HG03060 (cell line): ENCODE measurements around the gene MYCBP.
"Not testable (repeated sequence)": the region's sequence is repeated elsewhere in the genome, so short reads cannot be mapped to it uniquely, and the experiment has no call there.

ENCODE experiments used
- ATAC-seq: cut with Tn5 transposase; IDR thresholded peaks from one replicate; pipeline ENCODE4 v1.9.1; 2021; ENCODE audit warnings: low read depth, moderate number of reproducible peaks; ENCODE audit not compliant: unreplicated experiment

Gene MYCBP

GRCh38 chr1:38870996-38871395 lies 2.2 kb downstream of the MYCBP start:
- ATAC-seq, result no peak

DNA sequence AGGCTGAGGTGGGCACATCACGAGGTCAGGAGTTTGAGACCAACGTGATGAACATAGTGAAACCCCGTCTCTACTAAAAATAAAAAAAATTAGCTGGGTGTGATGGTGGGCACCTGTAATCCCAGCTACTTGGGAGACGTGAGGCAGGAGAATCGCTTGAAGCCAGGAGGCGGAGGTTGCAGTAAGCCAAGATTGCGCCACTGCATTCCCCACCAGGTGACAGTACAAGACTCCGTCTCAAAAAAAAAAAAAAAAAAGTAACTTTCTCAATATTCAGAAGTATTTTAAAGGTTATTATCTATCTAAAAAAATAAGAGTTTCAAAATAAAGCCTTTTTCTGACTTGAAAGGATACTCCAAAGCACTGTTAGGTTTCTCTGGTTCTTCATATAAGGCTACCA lies 5.9 kb downstream of the MYCBP start:
- no peak for ATAC-seq

DNA sequence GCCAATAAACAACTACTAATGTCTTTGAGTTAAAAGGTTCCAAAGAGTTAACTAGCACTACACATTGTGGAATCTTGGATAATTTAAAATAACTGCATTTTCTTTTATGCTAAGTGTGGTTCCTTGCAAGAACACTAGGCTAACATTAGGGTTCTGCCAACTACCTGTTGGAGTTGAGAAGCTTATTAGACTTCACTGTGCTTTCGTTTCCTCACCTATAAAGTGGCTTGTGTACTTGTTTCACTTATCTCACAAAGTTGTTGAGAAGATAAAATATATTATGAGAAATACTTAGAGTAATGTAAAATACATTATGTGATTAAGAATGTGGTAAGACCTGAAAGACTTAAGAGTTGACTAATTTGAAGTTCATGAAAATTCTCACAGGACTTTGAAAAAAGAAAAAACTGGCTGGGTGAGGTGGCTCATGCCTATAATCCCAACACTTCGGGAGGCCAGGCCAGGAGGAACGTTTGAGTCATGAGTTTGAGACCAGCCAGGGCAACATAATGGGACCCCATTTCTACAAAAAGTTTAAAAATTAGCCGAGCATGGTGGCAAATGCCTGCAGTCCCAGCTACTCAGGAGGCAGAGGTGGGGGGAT lies 7.9 kb downstream of the MYCBP start:
- no peak for ATAC-seq

DNA sequence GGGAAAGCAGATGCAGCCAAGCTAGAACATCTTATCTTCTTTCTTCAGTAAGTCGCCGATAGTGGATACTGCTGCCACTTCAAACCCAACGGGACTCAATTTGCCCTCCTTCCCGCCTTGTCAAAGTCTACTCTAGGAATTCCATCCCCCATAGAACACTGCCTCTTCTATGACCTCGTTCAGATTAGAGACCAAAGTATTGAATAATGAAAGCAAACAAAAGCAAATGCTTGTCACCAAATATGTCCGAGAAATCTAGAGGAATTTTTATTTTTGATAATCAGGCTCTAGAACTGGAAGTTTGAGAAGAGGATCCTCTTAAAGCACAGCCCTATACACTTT lies 12.7 kb downstream of the MYCBP start:
- ATAC-seq, result no peak

DNA sequence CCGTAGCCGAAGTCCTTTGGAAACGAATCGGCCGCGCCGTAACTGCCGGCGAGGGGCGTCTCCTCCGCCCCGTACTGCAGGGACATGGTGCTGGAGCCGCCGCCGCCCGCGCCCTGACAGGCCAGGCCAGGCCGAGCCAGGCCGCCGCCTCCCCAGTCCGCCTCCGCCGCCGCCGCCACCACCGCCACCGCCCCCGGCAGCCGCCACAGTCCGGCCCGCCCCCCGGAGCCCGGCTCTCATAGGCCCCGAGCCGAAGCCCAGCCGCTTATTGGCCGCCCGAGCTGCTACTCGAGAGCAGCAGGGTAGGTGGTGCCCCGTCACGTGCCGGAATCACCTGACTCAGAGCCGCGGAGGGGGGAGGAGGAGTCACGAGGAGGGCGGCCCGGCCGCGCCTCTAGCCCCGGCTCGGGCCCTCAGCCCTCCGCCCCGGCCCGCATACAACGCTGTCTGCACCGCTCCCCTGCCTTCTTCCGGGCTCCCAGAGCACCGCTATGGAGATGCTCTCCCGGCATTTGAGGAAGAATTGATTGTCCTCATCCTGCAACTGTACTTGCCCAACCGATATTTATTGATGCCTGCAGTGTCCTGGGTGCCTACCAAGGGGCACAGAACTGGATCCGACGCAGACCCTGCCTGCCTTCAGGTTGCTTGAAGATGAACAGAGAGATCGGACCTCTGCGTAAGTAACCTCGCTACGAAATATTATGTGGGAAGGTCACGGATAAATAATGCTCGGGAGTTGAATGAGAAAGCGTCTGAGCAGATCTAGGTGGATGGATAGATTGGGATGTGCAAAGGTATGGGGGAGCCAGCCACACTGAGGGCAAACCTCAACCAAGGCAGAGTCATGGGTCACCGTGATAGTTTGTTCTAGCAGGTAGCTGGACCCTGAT lies 13.3 kb downstream of the MYCBP start, which contains the start of gene RRAGC:
Gene RRAGC (minus strand): TSS at position 212 of the 893 bp plus-strand sequence. CDS start 126 bp downstream, at position 86.
- peak; percentile 70 for ATAC-seq

- ATAC-seq, result no peak
These were observed 14.2 kb downstream of the MYCBP start for GRCh38 chr1:38858833-38859560.

DNA sequence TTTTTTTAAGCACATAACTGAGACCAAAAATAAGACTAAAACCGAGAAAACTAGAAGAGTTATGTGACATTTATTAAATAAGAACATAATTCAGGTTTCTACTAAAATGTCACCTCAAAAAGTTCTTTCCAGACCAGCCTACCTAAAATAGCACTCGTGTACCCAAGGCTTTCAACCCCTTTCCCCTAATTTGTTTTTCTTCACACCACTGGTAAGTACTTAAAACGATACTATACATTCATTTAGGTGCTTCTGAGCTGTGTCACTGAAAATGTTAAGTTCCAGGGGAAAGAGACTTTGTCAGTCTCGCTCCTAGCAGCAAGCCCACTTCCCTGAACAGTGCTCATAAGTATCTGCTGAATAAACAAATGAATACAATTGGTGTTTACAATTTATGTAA lies 20.4 kb downstream of the MYCBP start:
- ATAC-seq, result no peak

GRCh38 chr1:38848071-38848470 lies 25.1 kb downstream of the MYCBP start:
- ATAC-seq, result no peak

DNA sequence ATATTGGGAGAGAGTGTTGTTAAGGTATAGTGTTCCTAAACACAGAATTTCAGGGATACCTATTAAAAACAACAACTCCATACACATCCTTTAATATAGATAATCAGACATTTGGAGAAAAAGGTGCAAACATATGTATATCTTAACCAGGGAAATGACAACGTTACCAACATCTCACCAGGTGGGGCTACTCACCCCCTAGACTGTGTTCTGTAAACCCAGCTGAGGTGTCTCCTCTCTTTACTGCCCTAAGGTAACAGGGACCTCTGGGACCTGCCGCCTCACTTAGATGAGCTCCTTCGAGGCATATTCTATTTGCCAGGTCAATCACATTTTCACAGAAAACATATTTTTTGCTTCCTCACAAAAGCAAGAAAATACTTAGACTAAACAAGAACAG lies 26.9 kb downstream of the MYCBP start:
- no peak for ATAC-seq

GRCh38 chr1:38845088-38845487 lies 28.1 kb downstream of the MYCBP start:
- ATAC-seq, result not testable (repeated sequence)

- ATAC-seq, result no peak
These were observed 32.9 kb downstream of the MYCBP start for GRCh38 chr1:38840281-38840680.

DNA sequence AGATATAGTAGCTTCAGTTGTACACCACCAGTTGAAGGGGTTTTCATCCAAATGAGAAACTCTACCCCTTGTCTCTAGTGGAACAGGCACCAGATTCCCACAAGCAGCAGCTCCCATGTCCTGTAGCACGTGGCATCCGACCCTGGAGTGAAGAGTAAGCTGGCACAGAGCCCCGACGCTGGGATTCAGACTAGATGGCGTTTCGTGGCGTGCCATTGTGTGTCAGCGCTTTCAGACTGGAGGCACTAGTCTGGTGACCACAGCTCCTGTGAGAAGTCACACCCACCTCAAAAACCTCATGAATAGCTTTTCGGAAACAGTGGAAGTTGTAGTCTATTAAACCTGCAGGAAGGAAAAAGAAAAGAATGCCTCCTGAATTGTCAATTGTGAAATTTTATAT lies 33.8 kb downstream of the MYCBP start:
- ATAC-seq, result no peak

DNA sequence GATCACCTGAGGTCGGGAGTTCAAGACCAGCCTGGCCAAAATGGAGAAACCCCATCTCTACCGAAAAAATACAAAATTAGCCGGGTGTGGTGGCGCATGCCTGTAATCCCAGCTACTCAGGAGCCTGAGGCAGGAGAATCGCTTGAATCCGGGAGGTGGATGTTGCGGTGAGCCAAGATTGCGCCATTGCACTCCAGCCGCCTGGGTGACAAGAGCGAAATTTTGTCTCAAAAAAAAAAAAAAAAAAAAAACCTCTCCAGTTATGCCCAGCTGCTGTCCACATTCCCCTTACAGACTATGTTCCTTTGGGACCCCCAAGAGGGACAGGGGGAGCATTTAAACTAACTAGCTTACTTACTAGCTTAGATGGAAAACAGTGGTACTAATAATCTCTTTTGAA lies 36.8 kb downstream of the MYCBP start:
- not testable (repeated sequence) for ATAC-seq

DNA sequence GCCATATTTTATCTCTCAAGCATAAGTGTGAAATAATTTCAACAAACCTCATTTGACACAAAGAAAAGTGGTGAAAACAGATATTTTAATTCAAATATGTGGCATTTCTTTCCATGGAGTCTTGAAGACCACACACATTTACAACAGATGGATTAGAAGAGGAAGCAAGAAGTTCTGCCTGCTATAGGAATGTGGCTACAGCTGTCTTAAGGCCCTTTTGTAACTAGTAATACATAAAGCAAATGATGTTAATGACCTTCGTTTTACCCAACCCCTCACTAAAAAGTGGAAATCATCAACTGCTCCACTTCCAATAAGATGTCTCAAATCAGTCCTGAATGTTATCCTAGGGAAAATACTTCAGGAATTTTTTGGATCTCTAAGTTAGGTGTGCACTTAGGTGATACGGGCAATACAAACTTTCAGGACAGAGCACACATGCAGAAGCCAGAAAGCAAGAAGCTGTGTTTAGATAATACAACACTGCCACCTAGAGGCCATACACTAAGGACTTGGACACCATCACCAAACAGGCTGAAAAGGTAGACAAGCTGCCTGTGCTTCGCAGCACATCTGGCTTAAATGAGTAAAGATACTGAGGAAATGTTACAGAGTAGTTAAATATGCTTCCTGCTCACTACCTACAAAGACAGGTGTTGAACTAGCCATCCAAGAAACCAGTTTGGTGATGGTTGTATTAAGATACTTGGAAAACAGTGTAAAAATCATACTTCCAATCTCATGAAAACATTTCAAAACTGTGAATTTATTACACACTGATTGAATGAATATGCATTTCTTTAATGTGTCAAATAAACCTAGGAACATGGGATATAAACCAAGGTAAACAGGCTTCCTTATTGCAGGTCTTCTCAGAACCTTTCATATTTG lies 38.0 kb downstream of the MYCBP start:
- peak; percentile 62 for ATAC-seq

GRCh38 chr1:38834221-38834782 lies 38.8 kb downstream of the MYCBP start:
- no peak for ATAC-seq

GRCh38 chr1:38833146-38833545 lies 40.0 kb downstream of the MYCBP start:
- ATAC-seq, result no peak

DNA sequence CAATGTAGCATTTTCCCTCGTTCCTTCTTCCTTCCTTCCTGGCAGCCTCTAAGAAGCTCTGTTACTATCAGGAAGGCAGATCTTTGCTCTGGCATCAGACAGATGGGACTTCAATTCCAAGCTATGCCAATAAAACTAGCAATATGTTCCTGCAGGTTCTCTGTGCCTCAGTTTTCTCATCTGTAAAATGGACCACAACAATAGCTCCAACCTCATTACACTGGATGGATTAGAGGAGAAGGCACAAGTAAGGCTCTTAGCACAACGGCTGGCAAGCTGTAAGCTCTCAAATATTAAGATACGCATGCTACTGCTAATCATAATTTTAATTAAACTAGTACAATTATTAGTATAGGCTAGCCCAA lies 40.8 kb downstream of the MYCBP start:
- ATAC-seq, result no peak

DNA sequence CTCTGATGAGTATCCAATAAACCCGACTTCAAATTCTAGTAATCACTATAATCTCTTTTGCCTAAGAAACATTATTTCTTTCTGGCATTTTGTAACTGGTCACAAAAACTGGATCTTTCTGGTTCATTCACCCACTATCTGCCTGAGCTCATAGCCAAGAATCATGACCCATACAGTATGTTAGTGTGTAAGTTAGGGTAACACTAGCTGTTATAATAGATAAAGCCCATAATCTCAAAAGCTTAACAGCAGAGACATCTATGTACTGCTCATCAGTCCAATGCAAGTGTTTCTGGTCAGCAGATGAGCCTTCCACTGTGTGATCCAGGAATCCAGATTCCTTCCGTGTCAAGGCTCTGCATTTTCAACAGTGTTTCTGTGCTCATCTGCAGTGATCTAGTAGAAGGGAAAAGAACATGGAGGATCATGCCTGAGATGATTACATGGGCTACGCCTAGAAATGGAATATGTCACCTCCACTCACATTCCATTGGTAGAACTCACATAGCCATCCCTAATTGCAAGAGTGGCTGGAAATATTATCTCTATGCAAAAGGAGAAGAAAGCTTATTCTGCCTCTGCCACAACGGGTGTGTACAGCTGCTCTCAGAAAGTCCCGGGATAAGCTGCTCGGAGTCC lies 41.3 kb downstream of the MYCBP start:
- ATAC-seq, result no peak

DNA sequence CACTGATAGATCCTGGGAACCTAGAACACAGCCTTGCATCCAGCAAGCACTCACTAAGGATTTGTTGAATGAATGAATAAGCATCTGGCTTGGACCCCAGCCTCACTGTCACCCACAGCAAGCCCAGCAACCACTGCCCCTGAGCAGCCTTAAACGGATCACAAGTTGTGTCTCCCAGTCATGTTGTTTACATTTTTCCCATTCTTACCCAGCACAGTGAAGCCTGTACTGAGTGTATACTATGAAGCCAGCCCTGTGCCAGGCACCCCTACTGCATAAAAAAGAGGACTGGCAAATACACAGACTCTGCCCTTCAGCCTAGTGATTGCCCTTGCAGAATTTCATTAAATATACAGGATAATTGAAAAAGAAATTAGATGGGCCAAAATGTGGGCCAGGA lies 43.8 kb downstream of the MYCBP start:
- ATAC-seq, result no peak

- no peak for ATAC-seq
These were observed 45.8 kb downstream of the MYCBP start for GRCh38 chr1:38827318-38827717.
